Erythroblast (primary cell): ENCODE data around the gene IGF2.

Experiments used
- GATA1 ChIP-seq: IDR thresholded peaks from 2 replicates; pipeline ENCODE4 v1.6.1; 2011; ENCODE audit warnings: low read depth, mild to moderate bottlenecking, control low read depth, low read length, moderate library complexity
- POLR2A ChIP-seq: IDR thresholded peaks from 2 replicates; pipeline ENCODE4 v1.6.1; 2011; ENCODE audit warnings: mild to moderate bottlenecking, low read length

DNA sequence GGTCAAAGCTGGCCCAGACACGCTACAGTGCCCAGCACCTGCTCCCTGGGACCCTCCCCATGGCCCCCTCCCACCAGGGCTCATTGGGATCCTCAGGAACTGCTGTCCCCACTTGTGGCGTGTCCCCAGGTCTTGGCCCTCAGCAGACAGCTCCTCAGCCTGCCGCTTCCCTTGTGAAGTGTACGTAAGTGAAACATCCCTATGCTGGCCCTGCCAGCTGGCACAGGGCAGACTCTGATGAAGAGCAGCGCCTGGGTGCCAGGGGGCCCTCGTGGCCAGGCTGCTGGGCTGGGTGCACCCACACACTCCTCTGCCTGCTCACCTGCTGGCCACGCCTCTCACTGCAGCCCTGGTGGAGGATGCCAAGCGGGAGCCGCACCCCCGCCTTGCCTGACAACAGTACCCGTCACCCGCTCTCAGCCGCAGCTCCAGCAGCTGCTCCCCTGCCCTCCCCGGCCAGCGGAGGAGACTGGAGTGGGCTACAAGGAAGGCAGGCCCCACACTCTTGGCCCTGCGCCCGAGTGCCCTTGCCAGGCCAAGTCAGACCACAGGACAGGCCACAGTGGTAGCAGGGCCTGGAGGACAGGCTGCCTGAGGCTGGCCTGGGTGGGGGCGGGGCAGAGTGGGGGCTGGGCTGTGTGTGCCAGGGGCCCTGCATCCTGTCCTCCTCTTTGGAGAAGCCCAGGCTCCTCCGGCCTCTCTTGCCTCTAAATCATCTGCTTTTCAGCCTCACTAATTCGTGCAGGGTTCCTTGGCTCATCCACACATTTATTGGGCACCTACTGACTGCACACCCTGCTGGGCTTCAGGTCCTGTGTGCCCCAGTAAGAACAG, 39.5 kb downstream of the IGF2 start:
- TF ChIP-seq POLR2A (no peak), GATA1 (no peak)
